GM12872 (cell line): Measurements from ENCODE around the gene NLRP7.

Experiments
- CTCF ChIP-seq: IDR thresholded peaks from 3 replicates; pipeline ENCODE4 v1.5.1; 2011; ENCODE audit warnings: low read depth, mild to moderate bottlenecking, low read length, moderate library complexity; ENCODE audit not compliant: insufficient read depth

The NLRP7 gene

GRCh38 chr19:54916822-54917221 lies 30.5 kb downstream of the NLRP7 start:
- TF ChIP-seq CTCF = no peak

GRCh38 chr19:54906819-54907218 lies 40.5 kb downstream of the NLRP7 start:
- TF ChIP-seq CTCF = no peak

GRCh38 chr19:54905803-54906511 lies 41.4 kb downstream of the NLRP7 start, which contains the start of gene NCR1:
NCR1 (plus strand) TSS chr19:54906148; CDS start chr19:54906188, 40 bp downstream.
- no peak for TF ChIP-seq CTCF

GRCh38 chr19:54905421-54905802 lies 41.9 kb downstream of the NLRP7 start:
- no peak for TF ChIP-seq CTCF

- TF ChIP-seq CTCF = no peak
Observed at GRCh38 chr19:54903303-54903702, 44.0 kb downstream of the NLRP7 start.

- TF ChIP-seq CTCF = no peak
Observed at GRCh38 chr19:54902061-54902460, 45.3 kb downstream of the NLRP7 start.

- no peak for TF ChIP-seq CTCF
Observed at GRCh38 chr19:54896036-54896435, 51.3 kb downstream of the NLRP7 start.
